ENCODE measurements around the gene COMT. TPM values are rescaled to one million over a fixed set of nuclear protein-coding genes. Genes with fewer than 3 reads are reported as not detected.

The COMT gene
- total RNA-seq, 1 donor from 2014 or later = 1.3 TPM

GRCh38 chr22:20014526-20015186 lies 73.1 kb downstream of the COMT start:
- Histone ChIP-seq H3K36me3 (no peaks in the 10 kb centered on the region), H3K27ac (no peak overlapping the region), H2AFZ (replicated peaks) (no peak overlapping the region), H4K20me1 (ENCODE audit: low read depth) (peaks cover 20% of the 10 kb centered on the region), H3K4me3 (no peak overlapping the region), H3K79me2 (ENCODE audit: low read depth) (no peaks in the 10 kb centered on the region), H3K9ac (no peak overlapping the region), H3K27me3 (peaks cover 59% of the 10 kb centered on the region), H3K4me2 (no peak overlapping the region), H3K9me3 (ENCODE audit: low read depth) (no peaks in the 10 kb centered on the region), H3F3A (ENCODE audit: low read depth) (peaks cover 8% of the 10 kb centered on the region), H3K4me1 (peaks cover 5% of the 10 kb centered on the region)
- no peak for DNase-seq (ENCODE audit: low spot score)
- Mint-ChIP-seq H3K4me1 (peaks cover 12% of the 10 kb centered on the region), H3K4me3 (peak overlapping the region; percentile 81), H3K36me3 (no peaks in the 10 kb centered on the region), H3K27ac (no peak overlapping the region), H3K9me3 (no peaks in the 10 kb centered on the region), H3K27me3 (ENCODE audit: insufficient read depth, low read depth) (peaks cover 22% of the 10 kb centered on the region)
- no peak for TF ChIP-seq EZH2phosphoT487 (IDR thresholded peaks at IDR 0.05)
- TF ChIP-seq EZH2 (IDR thresholded peaks at IDR 0.05) = no peak
- TF ChIP-seq, protein P1, sequence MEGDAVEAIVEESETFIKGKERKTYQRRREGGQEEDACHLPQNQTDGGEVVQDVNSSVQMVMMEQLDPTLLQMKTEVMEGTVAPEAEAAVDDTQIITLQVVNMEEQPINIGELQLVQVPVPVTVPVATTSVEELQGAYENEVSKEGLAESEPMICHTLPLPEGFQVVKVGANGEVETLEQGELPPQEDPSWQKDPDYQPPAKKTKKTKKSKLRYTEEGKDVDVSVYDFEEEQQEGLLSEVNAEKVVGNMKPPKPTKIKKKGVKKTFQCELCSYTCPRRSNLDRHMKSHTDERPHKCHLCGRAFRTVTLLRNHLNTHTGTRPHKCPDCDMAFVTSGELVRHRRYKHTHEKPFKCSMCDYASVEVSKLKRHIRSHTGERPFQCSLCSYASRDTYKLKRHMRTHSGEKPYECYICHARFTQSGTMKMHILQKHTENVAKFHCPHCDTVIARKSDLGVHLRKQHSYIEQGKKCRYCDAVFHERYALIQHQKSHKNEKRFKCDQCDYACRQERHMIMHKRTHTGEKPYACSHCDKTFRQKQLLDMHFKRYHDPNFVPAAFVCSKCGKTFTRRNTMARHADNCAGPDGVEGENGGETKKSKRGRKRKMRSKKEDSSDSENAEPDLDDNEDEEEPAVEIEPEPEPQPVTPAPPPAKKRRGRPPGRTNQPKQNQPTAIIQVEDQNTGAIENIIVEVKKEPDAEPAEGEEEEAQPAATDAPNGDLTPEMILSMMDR (IDR thresholded peaks at IDR 0.05) = no peak

DNA sequence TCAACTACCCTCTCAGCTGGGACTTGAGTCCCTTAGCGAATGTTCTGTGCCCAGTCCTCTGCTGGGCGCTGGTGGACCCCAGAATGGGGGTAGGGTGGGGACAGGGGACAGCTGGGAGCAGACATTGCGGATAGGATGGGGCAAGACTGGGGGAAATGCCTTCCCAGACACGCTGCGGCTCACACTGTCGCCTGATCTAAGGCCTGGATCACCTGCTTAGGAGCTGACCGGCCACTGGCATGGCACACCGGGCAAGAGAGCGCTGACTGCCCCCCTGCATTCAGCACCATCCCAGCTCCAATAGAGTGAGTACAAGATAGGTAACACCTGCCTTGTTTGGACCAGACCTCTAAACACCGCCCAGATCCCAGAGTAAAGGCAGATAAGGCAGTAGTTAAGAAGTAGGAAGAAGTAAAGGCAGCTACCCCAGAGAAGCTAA lies 73.6 kb downstream of the COMT start:
- Histone ChIP-seq H3K4me1 (peaks cover 5% of the 10 kb centered on the region), H3K9me3 (ENCODE audit: low read depth) (no peaks in the 10 kb centered on the region), H3K27ac (no peak overlapping the region), H3K9ac (no peak overlapping the region), H3K79me2 (ENCODE audit: low read depth) (no peaks in the 10 kb centered on the region), H3K27me3 (peaks cover 64% of the 10 kb centered on the region), H3K4me3 (no peak overlapping the region), H2AFZ (replicated peaks) (no peak overlapping the region), H3K4me2 (no peak overlapping the region), H4K20me1 (ENCODE audit: low read depth) (peaks cover 20% of the 10 kb centered on the region), H3F3A (ENCODE audit: low read depth) (peaks cover 8% of the 10 kb centered on the region), H3K36me3 (no peaks in the 10 kb centered on the region)
- no peak for DNase-seq (ENCODE audit: low spot score)
- Mint-ChIP-seq H3K27ac (no peak overlapping the region), H3K36me3 (no peaks in the 10 kb centered on the region), H3K4me1 (peaks cover 12% of the 10 kb centered on the region), H3K4me3 (peak overlapping the region; percentile 81), H3K27me3 (ENCODE audit: insufficient read depth, low read depth) (peaks cover 26% of the 10 kb centered on the region), H3K9me3 (no peaks in the 10 kb centered on the region)
- TF ChIP-seq, protein P1 (IDR thresholded peaks at IDR 0.05) = no peak
- TF ChIP-seq EZH2phosphoT487 (IDR thresholded peaks at IDR 0.05) = no peak
- TF ChIP-seq EZH2 (IDR thresholded peaks at IDR 0.05) = no peak

- Histone ChIP-seq H4K20me1 (ENCODE audit: low read depth) (peaks cover 20% of the 10 kb centered on the region), H3K27me3 (peaks cover 69% of the 10 kb centered on the region), H3F3A (ENCODE audit: low read depth) (peaks cover 8% of the 10 kb centered on the region), H3K27ac (no peak overlapping the region), H3K36me3 (no peaks in the 10 kb centered on the region), H3K4me3 (peak overlapping the region; percentile 55), H3K9me3 (ENCODE audit: low read depth) (no peaks in the 10 kb centered on the region), H3K4me2 (peak overlapping the region; percentile 79), H3K4me1 (peaks cover 5% of the 10 kb centered on the region), H3K79me2 (ENCODE audit: low read depth) (no peaks in the 10 kb centered on the region), H3K9ac (no peak overlapping the region), H2AFZ (replicated peaks) (peak overlapping the region; percentile 76)
- Mint-ChIP-seq H3K36me3 (no peaks in the 10 kb centered on the region), H3K27me3 (ENCODE audit: insufficient read depth, low read depth) (peaks cover 26% of the 10 kb centered on the region), H3K4me3 (no peak overlapping the region), H3K27ac (no peak overlapping the region), H3K9me3 (no peaks in the 10 kb centered on the region), H3K4me1 (peaks cover 14% of the 10 kb centered on the region)
- TF ChIP-seq, protein P1 (IDR thresholded peaks at IDR 0.05) = no peak
- TF ChIP-seq EZH2phosphoT487 (IDR thresholded peaks at IDR 0.05) (peak; percentile 84), EZH2 (IDR thresholded peaks at IDR 0.05) (peak; percentile 86)
- DNase-seq (ENCODE audit: low spot score) = peak; percentile 68
Measured at GRCh38 chr22:20015971-20016733, 74.6 kb downstream of the COMT start.
